Measurements from ENCODE around the gene VAMP1.
"Not testable (repeated sequence)": the region's sequence is repeated elsewhere in the genome, so short reads cannot be mapped to it uniquely, and the experiment has no call there.

The VAMP1 gene

GRCh38 chr12:6469092-6469491, 1.4 kb downstream of the VAMP1 start:
- DNase-seq, result no peak

- no peak for DNase-seq
Observed at GRCh38 chr12:6468283-6468575, 2.2 kb downstream of the VAMP1 start.

GRCh38 chr12:6467571-6468282, 2.8 kb downstream of the VAMP1 start:
- not testable (repeated sequence) for DNase-seq

- DNase-seq, result not testable (repeated sequence)
Observed at GRCh38 chr12:6466751-6467150, 3.7 kb downstream of the VAMP1 start.

- DNase-seq, result no peak
Observed at GRCh38 chr12:6466184-6466573, 4.3 kb downstream of the VAMP1 start.

GRCh38 chr12:6465467-6466183, 4.9 kb downstream of the VAMP1 start:
- DNase-seq, result no peak

- no peak for DNase-seq
Observed at GRCh38 chr12:6464531-6464930, 5.9 kb downstream of the VAMP1 start.

GRCh38 chr12:6463858-6464257, 6.6 kb downstream of the VAMP1 start:
- no peak for DNase-seq

GRCh38 chr12:6463216-6463615, 7.3 kb downstream of the VAMP1 start:
- no peak for DNase-seq

- DNase-seq, result no peak
Observed at GRCh38 chr12:6462234-6462995, 8.1 kb downstream of the VAMP1 start.

- DNase-seq, result no peak
Observed at GRCh38 chr12:6461401-6462233, 8.9 kb downstream of the VAMP1 start.

GRCh38 chr12:6460751-6461371, 9.6 kb downstream of the VAMP1 start:
- no peak for DNase-seq

GRCh38 chr12:6459004-6459337, 11.5 kb downstream of the VAMP1 start:
- no peak for DNase-seq

- no peak for DNase-seq
Observed at GRCh38 chr12:6458281-6459003, 12.0 kb downstream of the VAMP1 start.

- DNase-seq, result no peak
Observed at GRCh38 chr12:6457220-6457945, 13.1 kb downstream of the VAMP1 start.

GRCh38 chr12:6452944-6453630, 17.4 kb downstream of the VAMP1 start:
- no peak for DNase-seq

- DNase-seq, result no peak
Observed at GRCh38 chr12:6452245-6452943, 18.1 kb downstream of the VAMP1 start.

GRCh38 chr12:6451348-6452244, 18.9 kb downstream of the VAMP1 start, which contains the start of gene TAPBPL:
Gene TAPBPL, plus strand, starts transcription at chr12:6452042. Its CDS starts 207 bp downstream, at chr12:6452249.
- DNase-seq, result peak in 1 of 2 experiments; percentile 38

GRCh38 chr12:6450869-6451347, 19.6 kb downstream of the VAMP1 start:
- DNase-seq, result no peak
